KMS-11 (cell line): Measurements from ENCODE around the gene CDK14.

Experiments
- H2AFZ ChIP-seq: fragments of 200-600 bp; sonication (generic); 2 replicates; pipeline ENCODE4 v1.6.1; 2016; ENCODE audit warnings: antibody characterized with exemption, mixed run types, low read depth
- H3K27ac ChIP-seq: fragments of 200-600 bp; sonication (generic); 2 replicates; pipeline ENCODE4 v1.6.1; 2016; ENCODE audit warnings: mild to moderate bottlenecking, mixed run types
- H3K27me3 ChIP-seq: fragments of 200-600 bp; sonication (generic); 2 replicates; pipeline ENCODE4 v1.6.1; 2017; ENCODE audit warnings: mild to moderate bottlenecking, low read depth, mixed run types, moderate library complexity; ENCODE audit not compliant: insufficient read depth
- H3K36me3 ChIP-seq: fragments of 200-600 bp; sonication (generic); 2 replicates; pipeline ENCODE4 v1.6.1; 2017; ENCODE audit warnings: mild to moderate bottlenecking, mixed run types; ENCODE audit not compliant: insufficient read depth
- H3K4me1 ChIP-seq: fragments of 200-600 bp; sonication (generic); 2 replicates; pipeline ENCODE4 v1.6.1; 2016; ENCODE audit warnings: mild to moderate bottlenecking, low read depth, mixed run types; ENCODE audit not compliant: poor library complexity, severe bottlenecking
- H3K4me2 ChIP-seq: fragments of 200-600 bp; sonication (generic); 2 replicates; pipeline ENCODE4 v1.7.0; 2016; ENCODE audit warnings: mild to moderate bottlenecking, mixed run types
- H3K4me3 ChIP-seq: fragments of 200-600 bp; sonication (generic); IDR thresholded peaks from 2 replicates; pipeline ENCODE4 v1.6.1; 2017; ENCODE audit warnings: low read depth, low read length, mixed read lengths; ENCODE audit not compliant: insufficient read depth
- H3K79me2 ChIP-seq: fragments of 200-600 bp; sonication (generic); 2 replicates; pipeline ENCODE4 v1.6.1; 2016; ENCODE audit warnings: low read depth, mixed run types; ENCODE audit not compliant: insufficient read depth
- H3K9ac ChIP-seq: fragments of 200-600 bp; sonication (generic); 2 replicates; pipeline ENCODE4 v1.6.1; 2016; ENCODE audit warnings: mild to moderate bottlenecking, mixed run types
- H4K20me1 ChIP-seq: fragments of 200-600 bp; sonication (generic); 2 replicates; pipeline ENCODE4 v1.6.1; 2016; ENCODE audit warnings: mild to moderate bottlenecking, mixed run types; ENCODE audit not compliant: insufficient read depth
- CTCF ChIP-seq: fragments of 200-600 bp; sonication (generic); conservative IDR thresholded peaks from 2 replicates; pipeline ENCODE4 v1.6.1; 2017; ENCODE audit warnings: low read depth, mild to moderate bottlenecking, antibody characterized with exemption, low read length, moderate library complexity, mixed read lengths

Gene CDK14

GRCh38 chr7:90777886-90778285, 181.8 kb downstream of the CDK14 start:
- H3K4me2 ChIP-seq = no peak overlapping the region
- no peaks in the 10 kb centered on the region for H3K27me3 ChIP-seq
- no peak overlapping the region for H3K27ac ChIP-seq
- H2AFZ ChIP-seq = no peak overlapping the region
- no peak overlapping the region for H3K4me3 ChIP-seq
- H4K20me1 ChIP-seq = peaks cover 33% of the 10 kb centered on the region
- TF ChIP-seq CTCF = no peak
- H3K9ac ChIP-seq = no peak overlapping the region
- H3K4me1 ChIP-seq = peaks cover 47% of the 10 kb centered on the region
- peaks cover 76% of the 10 kb centered on the region for H3K79me2 ChIP-seq
- H3K36me3 ChIP-seq = peaks cover 3% of the 10 kb centered on the region; the same call in 1 of the 2 replicates

- Histone ChIP-seq H3K27me3 (no peaks in the 10 kb centered on the region), H3K4me1 (no peaks in the 10 kb centered on the region), H3K4me3 (no peak overlapping the region), H3K36me3 (peaks cover 14% of the 10 kb centered on the region), H3K4me2 (no peak overlapping the region), H2AFZ (no peak overlapping the region), H3K79me2 (peaks cover 90% of the 10 kb centered on the region), H4K20me1 (peaks cover 25% of the 10 kb centered on the region), H3K9ac (no peak overlapping the region), H3K27ac (no peak overlapping the region)
- no peak for TF ChIP-seq CTCF
These were observed 191.9 kb downstream of the CDK14 start for GRCh38 chr7:90788052-90788451.

- no peak for TF ChIP-seq CTCF
- H3K79me2 ChIP-seq = peaks cover 87% of the 10 kb centered on the region
These were observed 193.7 kb downstream of the CDK14 start for GRCh38 chr7:90789736-90790306.

GRCh38 chr7:90791596-90791995, 195.5 kb downstream of the CDK14 start:
- no peak for TF ChIP-seq CTCF
- H3K79me2 ChIP-seq = peaks cover 86% of the 10 kb centered on the region
- no peak overlapping the region for H3K27ac ChIP-seq
- H3K4me1 ChIP-seq = no peaks in the 10 kb centered on the region
- no peaks in the 10 kb centered on the region for H3K27me3 ChIP-seq
- no peak overlapping the region for H2AFZ ChIP-seq
- peaks cover 8% of the 10 kb centered on the region for H3K36me3 ChIP-seq
- peaks cover 14% of the 10 kb centered on the region; the same call in 1 of the 2 replicates for H4K20me1 ChIP-seq
- no peak overlapping the region for H3K4me2 ChIP-seq
- no peak overlapping the region for H3K4me3 ChIP-seq
- no peak overlapping the region for H3K9ac ChIP-seq

More at GRCh38 chr7:90789736-90790306, 193.7 kb downstream of the CDK14 start:
- no peaks in the 10 kb centered on the region for H3K4me1 ChIP-seq
- H3K4me2 ChIP-seq = no peak overlapping the region
- H4K20me1 ChIP-seq = peaks cover 19% of the 10 kb centered on the region
- H2AFZ ChIP-seq = no peak overlapping the region
- peaks cover 8% of the 10 kb centered on the region for H3K36me3 ChIP-seq
- H3K4me3 ChIP-seq = no peak overlapping the region
- no peak overlapping the region for H3K27ac ChIP-seq
- no peaks in the 10 kb centered on the region for H3K27me3 ChIP-seq
- H3K9ac ChIP-seq = no peak overlapping the region
